NCI-H1105 (cell line): ENCODE results near the gene NRL.
"Not testable (repeated sequence)": the region's sequence is repeated elsewhere in the genome, so short reads cannot be mapped to it uniquely, and the experiment has no call there.

Experiments used
- DNase-seq: peaks from one replicate; lab custom pipeline; 2025; lab: John Stamatoyannopoulos, UW

The NRL gene

GRCh38 chr14:24051789-24052655, 62.7 kb downstream of the NRL start, which contains the start of gene CARMIL3:
Gene CARMIL3, plus strand, starts transcription at chr14:24052009. Its CDS starts 145 bp downstream, at chr14:24052154.
- peak; percentile 71 for DNase-seq

DNA sequence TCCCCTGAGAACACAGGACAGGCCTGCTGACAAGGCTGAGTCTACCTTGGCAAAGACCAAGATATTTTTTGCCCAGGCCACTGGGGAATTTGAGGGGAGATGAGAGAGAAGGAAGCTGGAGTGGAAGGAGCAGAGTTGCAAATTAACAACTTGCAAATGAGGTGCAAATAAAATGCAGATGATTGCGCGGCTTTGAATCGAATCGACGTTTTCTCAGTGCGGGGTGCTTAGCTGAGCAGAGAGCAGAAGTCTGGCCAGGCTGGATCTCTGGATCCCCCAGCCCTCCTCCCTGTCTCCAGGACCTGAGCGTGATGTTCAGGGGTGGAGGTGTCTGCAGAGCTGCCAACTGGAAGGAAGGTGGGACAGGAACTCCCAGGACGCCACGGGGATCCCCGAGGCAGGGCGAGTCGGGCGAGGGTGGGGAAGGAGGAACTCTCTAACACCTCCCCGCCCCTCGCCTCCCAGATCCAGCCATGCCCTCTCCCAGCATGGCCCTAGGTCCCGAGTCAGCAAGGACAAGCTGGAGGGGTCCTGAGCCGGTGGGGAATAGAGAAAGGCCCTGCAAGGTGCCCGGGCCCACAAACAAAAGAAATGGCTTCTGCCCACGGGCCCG, 63.5 kb downstream of the NRL start:
- no peak for DNase-seq

- not testable (repeated sequence) for DNase-seq
These were observed 64.0 kb downstream of the NRL start for GRCh38 chr14:24050753-24051152.

- DNase-seq, result not testable (repeated sequence)
These were observed 65.7 kb downstream of the NRL start for GRCh38 chr14:24049002-24049401.

- no peak for DNase-seq
These were observed 72.0 kb downstream of the NRL start for GRCh38 chr14:24042746-24043145.

DNA sequence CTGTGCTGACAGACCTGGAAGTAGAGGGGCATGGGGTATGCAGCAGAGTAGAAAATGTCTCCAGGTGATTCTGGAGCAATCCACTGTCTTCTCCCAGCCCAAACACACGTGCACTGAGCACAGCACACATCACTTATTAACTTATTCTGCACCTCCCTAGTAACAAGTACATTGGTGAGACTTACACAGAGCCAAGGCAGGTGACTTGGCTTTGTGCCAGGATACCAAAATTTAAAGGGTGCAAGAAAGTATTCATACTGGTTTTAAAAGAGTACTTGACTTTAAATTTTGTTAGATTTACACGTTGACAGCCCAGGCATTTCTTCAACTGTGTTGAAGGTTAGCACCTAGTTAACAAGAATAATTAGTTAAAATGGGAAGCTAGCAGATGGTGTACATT, 74.1 kb downstream of the NRL start:
- no peak for DNase-seq

- DNase-seq, result no peak
These were observed 76.1 kb downstream of the NRL start for GRCh38 chr14:24038686-24039085.

- DNase-seq, result no peak
These were observed 77.1 kb downstream of the NRL start for GRCh38 chr14:24037658-24038037.

GRCh38 chr14:24036963-24037657, 77.6 kb downstream of the NRL start:
- not testable (repeated sequence) for DNase-seq

DNA sequence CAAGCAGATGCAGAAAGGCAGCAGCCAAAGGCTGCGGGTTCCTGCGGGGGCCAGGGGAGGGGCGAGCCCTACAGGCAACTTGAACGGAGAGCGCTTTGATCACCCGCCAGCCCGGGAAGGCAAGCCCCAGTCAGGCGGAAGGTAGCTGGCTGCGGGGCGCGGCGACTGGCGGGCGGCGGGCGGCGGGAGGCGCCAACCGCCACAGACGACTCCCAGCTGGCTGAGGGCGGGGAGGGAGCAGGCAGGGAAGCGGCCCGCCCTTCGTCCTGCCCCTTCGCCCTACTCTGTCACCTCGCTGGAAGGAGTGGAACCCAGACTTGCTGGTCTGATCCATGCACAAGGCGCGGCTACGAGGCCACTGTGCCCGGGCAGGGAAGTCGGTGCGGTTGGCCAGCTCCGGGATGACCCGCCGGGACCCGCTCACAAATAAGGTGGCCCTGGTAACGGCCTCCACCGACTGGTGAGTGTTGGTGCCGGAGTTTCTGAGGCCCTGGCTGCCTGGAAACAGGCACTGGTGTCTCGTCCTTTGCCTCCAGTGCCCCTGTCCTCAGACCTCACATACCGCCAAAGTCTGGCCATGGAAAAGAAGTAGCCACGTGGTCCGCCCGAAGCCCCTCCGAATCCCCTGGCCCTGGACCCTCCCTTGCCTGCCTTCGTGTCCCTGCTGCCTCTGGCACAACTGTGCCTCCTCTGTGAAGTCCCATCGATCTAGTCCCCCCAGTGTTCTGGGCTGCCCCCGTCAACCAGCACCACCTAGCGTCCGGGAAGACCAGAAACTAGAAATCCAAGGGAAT, 78.4 kb downstream of the NRL start:
- peak; percentile 76 for DNase-seq

DNA sequence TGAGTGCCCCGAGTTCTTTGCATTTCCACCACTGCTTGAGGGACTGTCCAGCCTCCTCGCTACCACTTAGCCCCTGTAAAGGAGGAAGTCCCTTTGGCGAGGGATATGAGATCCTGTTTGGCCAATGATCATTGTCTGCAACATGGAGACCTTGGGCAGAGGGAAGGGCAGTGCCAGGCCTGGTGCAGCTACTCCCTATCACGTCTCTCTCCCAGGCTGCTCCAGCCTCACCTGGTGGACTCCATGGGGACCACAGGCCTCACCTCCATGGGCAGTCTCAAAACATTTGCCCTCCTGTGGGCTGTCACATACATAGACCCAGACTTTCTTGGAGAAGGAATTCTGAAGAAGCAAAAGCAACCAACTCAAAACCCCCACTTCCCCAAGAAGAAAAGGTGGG, 79.0 kb downstream of the NRL start:
- not testable (repeated sequence) for DNase-seq

GRCh38 chr14:24032727-24033418, 81.9 kb downstream of the NRL start:
- DNase-seq, result no peak

DNA sequence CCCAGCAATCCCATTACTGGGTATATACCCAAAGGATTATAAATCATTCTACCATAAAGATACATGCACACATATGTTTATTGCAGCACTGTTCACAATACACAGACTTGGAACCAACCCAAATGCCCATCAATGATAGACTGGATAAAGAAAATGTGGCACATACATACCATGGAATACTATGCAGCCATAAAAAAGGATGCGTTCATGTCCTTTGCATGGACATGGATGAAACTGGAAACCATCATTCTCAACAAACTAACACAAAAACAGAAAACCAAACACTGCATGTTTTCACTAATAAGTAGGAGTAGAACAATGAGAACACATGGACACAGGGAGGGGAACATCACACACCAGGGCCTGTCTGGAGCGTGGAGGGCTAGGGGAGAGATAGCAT, 83.4 kb downstream of the NRL start:
- not testable (repeated sequence) for DNase-seq

DNA sequence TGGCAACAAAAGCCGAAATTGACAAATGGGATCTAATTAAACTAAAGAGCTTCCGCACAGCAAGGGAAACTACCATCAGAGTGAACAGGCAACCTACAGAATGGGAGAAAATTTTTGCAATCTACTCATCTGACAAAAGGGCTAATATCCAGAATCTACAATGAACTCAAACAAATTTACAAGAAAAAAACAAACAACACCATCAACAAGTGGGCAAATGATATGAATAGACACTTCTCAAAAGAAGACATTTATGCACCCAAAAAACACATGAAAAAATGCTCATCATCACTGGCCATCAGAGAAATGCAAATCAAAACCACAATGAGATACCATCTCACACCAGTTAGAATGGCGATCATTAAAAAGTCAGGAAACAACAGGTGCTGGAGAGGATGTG, 85.1 kb downstream of the NRL start:
- not testable (repeated sequence) for DNase-seq
